Ascending aorta (tissue), 2 donors: ENCODE data around the gene RNF25. TPM values are rescaled to one million over a fixed set of nuclear protein-coding genes. Genes with fewer than 3 reads are reported as not detected.

Experiments
- DNase-seq, 2 donors: peaks; one replicate each; pipeline ENCODE4 v3.0.0-alpha.2; 2019; ENCODE audit warnings: low spot score in 2 of 2
- H3K27ac ChIP-seq, 2 donors: fragments of 200-600 bp; sonication (generic); one replicate each; pipeline ENCODE4 v1.5.1; 2016 to 2017; ENCODE audit warnings: mild to moderate bottlenecking in 1 of 2
- H3K27me3 ChIP-seq: fragments of 200-600 bp; sonication (generic); one replicate; pipeline ENCODE4 v1.5.1; 2017
- H3K36me3 ChIP-seq, 2 donors: fragments of 200-600 bp; sonication (generic); one replicate each; pipeline ENCODE4 v1.5.1; 2016
- H3K4me1 ChIP-seq, 2 donors: fragments of 200-600 bp; sonication (generic); one replicate each; pipeline ENCODE4 v1.5.1; 2016 to 2017; ENCODE audit warnings: mild to moderate bottlenecking in 1 of 2
- H3K4me3 ChIP-seq, 2 donors: fragments of 200-600 bp; sonication (generic); one replicate each; pipeline ENCODE4 v1.5.1; 2016 to 2017; ENCODE audit warnings: mild to moderate bottlenecking in 1 of 2
- H3K9me3 ChIP-seq, 2 donors: fragments of 200-600 bp; sonication (generic); one replicate each; pipeline ENCODE4 v1.5.1; 2016
- CTCF ChIP-seq, 3 experiments: fragments of 200-600 bp in 2 of 3; fragments of 450-650 bp in 1 of 3; sonication (generic) in 2 of 3; IDR thresholded peaks; one replicate each; pipeline ENCODE4 v1.5.1; 2016 to 2019; ENCODE audit warnings: antibody characterized with exemption in 3 of 3, mild to moderate bottlenecking in 1 of 3, moderate library complexity in 1 of 3
- intact Hi-C: fragments of 100-400 bp; cut with DNase I; formaldehyde crosslinking; loops from one replicate; pipeline ENCODE4 v1.15.1; 2023
- total RNA-seq: library from RNA; depleted of rRNA; stranded (reverse); fragments of >200 nt; gene quantifications from one replicate; pipeline ENCODE4 v1.1.0, GENCODE V29; 2016

The RNF25 gene
- total RNA-seq, 1 donor from 2014 or later = 36.0 TPM

- peaks cover 0 to 7% of the 10 kb centered on the region in 2 donors for H3K36me3 ChIP-seq
- no peak overlapping the region for H3K4me3 ChIP-seq
- no peak overlapping the region for H3K27ac ChIP-seq
- H3K4me1 ChIP-seq = no peaks in the 10 kb centered on the region
- DNase-seq = no peak
- no peaks in the 10 kb centered on the region for H3K9me3 ChIP-seq
- no peaks in the 10 kb centered on the region for H3K27me3 ChIP-seq
- intact Hi-C loops = no loop called here
- TF ChIP-seq CTCF (IDR thresholded peaks at IDR 0.05) = no peak
Observed at GRCh38 chr2:218717262-218717661, 45.5 kb upstream of the RNF25 start.

GRCh38 chr2:218716070-218716469 lies 44.3 kb upstream of the RNF25 start:
- intact Hi-C loops = no loop called here
- no peak for DNase-seq
- Histone ChIP-seq H3K36me3 (peaks cover 0 to 7% of the 10 kb centered on the region in 2 donors), H3K4me1 (peaks cover 0 to 7% of the 10 kb centered on the region in 2 donors), H3K27ac (no peak overlapping the region), H3K9me3 (no peaks in the 10 kb centered on the region), H3K4me3 (no peak overlapping the region), H3K27me3 (no peaks in the 10 kb centered on the region)
- no peak for TF ChIP-seq CTCF (IDR thresholded peaks at IDR 0.05)

- no peak overlapping the region for H3K27ac ChIP-seq
- intact Hi-C loops = loop anchor here (5.0 kb wide), 1 partner anchor 118 kb away; the partner anchor contains the start of gene PRKAG3
- H3K27me3 ChIP-seq = no peaks in the 10 kb centered on the region
- no peak overlapping the region for H3K4me3 ChIP-seq
- H3K4me1 ChIP-seq = peaks cover 0 to 7% of the 10 kb centered on the region in 2 donors
- peaks cover 0 to 7% of the 10 kb centered on the region in 2 donors for H3K36me3 ChIP-seq
- no peaks in the 10 kb centered on the region for H3K9me3 ChIP-seq
- no peak for DNase-seq
- TF ChIP-seq CTCF (IDR thresholded peaks at IDR 0.05) = no peak
Observed at GRCh38 chr2:218713922-218714321, 42.1 kb upstream of the RNF25 start.

GRCh38 chr2:218711550-218711929 lies 39.7 kb upstream of the RNF25 start:
- Histone ChIP-seq H3K4me3 (peak overlapping the region; percentile 81 to 90), H3K27me3 (no peaks in the 10 kb centered on the region), H3K9me3 (no peaks in the 10 kb centered on the region), H3K4me1 (peaks cover 0 to 7% of the 10 kb centered on the region in 2 donors), H3K36me3 (peaks cover 0 to 4% of the 10 kb centered on the region in 2 donors), H3K27ac (peak overlapping the region; percentile 87 to 95)
- DNase-seq = no peak
- TF ChIP-seq CTCF (IDR thresholded peaks at IDR 0.05) = no peak
- intact Hi-C loops = loop anchor here (2.0 to 5.0 kb wide), 2 partner anchors 121 to 143 kb away; partner anchors contain the start of genes CNOT9, PRKAG3 and USP37

- intact Hi-C loops = loop anchor here (1.0 to 5.0 kb wide), 4 partner anchors 95 to 142 kb away; partner anchors contain the start of genes CNOT9, PRKAG3 and USP37
- peak within 1 kb of the TSS; percentile 81 to 90 for H3K4me3 ChIP-seq
Observed at GRCh38 chr2:218710687-218711549, 39.1 kb upstream of the RNF25 start, which contains the start of gene TTLL4. Gene TTLL4 (plus strand): TSS chr2:218710835. CDS start chr2:218737677, 26,842 bp downstream.

More at GRCh38 chr2:218710687-218711549, 39.1 kb upstream of the RNF25 start, which contains the start of gene TTLL4:
- H3K4me1 ChIP-seq = peaks cover 0 to 7% of the 10 kb centered on the region in 2 donors
- H3K36me3 ChIP-seq = peaks cover 0 to 3% of the 10 kb centered on the region in 2 donors
- H3K9me3 ChIP-seq = no peaks in the 10 kb centered on the region
- H3K27ac ChIP-seq = peak within 1 kb of the TSS; percentile 87 to 95
- H3K27me3 ChIP-seq = no peaks in the 10 kb centered on the region
- TF ChIP-seq CTCF (IDR thresholded peaks at IDR 0.05) = peak; percentile 93 to 98 (median 96)
- DNase-seq = peak; percentile 93 to 99
